Measurements from ENCODE around the gene SPNS3. TPM values are rescaled to one million over a fixed set of nuclear protein-coding genes. Genes with fewer than 3 reads are reported as not detected.

Gene SPNS3
- total RNA-seq, 1 donor from 2014 or later, result 0.50 TPM

DNA sequence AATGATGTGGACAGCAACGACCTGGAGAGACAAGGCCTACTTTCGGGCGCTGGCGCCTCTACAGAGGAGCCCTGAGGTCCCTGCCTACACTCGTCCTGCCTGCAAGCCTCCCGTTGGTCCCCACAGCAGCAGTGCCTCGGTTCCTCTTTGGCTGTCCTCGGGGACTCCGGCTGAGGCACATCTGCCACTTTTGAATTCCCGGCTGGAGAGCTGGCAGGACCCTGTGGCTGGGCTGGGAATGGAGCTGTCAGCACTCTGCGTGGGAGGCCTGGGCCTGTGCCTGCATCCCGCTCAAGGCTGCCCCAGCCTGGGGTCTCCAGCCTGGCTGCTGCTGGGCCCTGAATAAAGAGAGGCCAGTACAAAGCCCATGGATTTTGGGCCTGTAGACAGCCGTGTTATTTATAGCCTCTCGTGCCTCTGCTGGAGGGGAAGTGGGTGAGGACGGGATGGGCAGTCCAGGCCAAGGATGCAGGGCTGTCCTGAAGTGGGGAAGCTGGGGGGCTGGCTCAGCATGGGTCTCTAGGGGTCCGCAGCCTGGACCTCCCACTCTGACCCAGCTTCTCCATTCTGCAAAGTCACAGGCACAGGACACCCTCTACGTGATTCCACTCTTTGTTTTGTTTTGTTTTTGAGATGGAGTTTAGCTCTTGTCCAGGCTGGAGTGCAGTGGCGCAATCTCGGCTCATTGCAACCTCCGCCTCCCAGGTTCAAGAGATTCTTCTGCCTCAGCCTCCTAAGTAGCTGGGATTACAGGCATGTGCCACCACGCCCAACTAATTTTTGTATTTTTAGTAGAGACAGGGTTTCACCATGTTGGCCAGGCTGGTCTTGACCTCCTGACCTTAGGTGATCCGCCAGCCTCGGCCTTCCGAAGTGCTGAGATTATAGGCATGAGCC lies 54.3 kb downstream of the SPNS3 start:
- DNase-seq (ENCODE audit: low read depth), result no peak

DNA sequence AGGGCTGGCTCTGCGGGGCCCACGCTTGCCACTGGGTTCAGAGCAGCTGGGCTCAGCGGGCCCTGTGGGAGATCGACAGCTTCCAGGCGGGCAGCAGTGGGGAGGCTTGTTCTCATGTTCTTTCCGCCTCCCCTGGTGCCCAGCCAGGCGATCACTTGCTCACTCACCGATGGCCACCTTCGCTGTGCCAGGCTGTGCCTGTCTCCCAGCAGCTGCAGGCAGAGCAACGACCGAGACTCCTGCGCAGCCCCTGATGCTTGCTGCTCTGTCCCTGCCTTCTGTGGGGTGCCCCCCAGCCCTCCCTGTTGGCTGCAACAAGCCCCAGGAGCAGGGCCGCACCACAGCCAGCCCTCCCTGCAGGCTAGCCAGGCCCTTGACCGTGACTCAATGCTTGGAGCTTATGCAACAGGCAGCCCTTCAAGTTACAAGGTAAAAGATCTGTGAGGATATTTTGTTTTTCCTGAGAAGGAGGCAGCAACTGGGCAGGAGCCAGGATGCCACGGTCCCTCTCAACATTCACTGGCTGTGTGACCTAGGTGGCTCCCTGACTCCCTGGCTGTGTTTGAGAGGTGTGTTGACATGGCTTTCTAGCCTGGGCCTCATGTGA lies 55.4 kb downstream of the SPNS3 start:
- DNase-seq (ENCODE audit: low read depth), result peak; percentile 63

DNA sequence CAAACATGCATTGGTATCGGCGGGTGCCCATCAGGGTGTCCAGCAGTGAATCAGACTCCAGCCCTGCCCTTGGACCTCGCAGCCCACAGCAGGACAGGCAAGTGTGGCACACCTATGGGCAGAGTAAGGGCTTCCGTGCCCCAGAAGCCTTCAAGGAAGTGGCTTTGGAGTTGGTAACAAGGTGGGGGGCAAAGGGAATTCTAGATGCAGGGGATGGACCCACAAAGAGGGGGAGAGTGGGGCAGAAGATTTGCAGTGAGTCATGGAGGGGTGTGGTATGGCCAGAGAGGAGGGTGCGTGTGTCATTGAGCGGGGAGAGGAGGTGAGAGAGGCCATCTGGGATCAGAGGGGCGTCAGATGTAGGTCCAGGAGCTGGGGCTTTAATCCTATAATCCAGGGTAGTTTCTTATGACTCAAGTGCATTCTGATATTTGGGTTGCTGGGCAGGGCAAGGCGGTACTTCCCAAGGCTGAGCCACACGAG lies 56.4 kb downstream of the SPNS3 start:
- no peak for DNase-seq (ENCODE audit: low read depth)

DNA sequence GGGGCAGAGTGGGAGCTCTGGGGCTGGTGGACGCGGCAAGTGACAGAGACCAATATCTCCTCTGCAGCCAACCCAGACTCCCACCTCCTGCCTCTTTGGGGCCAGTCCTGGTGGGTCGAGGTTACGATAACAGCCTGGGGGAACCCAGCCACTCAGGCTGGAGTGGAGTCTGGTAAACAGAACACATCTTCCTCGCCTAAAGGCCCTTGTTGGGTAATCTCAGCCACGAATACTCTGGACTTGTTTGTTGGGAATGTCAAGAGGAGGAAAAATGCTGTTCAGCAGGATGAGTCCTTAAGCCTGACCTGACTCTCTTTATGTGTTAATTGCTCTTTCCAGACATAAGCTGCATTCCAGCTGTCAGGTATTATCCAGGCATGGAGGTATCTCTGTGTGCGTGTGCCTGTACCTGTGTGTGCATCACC lies 56.9 kb downstream of the SPNS3 start:
- DNase-seq (ENCODE audit: low read depth), result no peak

DNA sequence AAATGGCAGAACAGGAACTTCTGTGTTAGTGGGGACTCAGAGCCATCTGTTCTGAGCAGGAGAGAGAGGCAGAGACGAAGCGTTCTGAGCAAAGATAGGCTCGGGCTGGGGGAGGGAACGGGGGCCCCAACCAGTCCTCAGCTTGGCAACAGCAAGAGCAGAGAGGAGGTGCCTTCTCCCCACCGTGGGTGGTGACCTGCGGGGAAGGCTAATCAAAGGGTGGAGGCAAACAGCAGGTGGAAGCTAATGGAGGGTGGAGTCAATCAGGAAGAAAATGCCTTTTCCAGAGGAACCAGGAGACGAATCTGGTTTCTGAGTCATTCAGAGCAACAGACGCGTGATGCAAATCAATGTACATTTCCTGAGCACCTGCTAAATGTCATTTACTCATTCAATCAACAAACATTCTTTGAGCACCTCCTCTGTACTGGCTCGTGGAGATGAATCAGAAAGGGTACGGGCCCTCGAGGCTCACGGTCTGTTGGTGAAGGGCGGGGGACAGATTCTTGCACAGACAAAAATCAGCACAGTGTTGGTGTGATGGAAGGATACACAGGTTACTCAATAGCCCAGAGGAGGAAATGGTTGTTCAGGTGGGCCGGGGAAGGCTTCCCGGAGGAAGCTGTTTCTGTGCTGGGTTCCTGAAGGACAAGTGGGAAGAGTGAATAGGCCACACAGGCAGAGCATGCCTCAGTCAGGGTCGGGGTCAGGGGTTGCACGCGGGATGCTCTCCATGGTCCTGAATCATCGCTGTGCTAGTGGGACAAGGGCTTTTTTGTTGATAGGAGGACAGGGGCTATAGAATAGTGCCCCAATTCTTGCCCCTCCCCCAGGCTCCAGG lies 59.2 kb downstream of the SPNS3 start:
- DNase-seq (ENCODE audit: low read depth), result peak; percentile 90

DNA sequence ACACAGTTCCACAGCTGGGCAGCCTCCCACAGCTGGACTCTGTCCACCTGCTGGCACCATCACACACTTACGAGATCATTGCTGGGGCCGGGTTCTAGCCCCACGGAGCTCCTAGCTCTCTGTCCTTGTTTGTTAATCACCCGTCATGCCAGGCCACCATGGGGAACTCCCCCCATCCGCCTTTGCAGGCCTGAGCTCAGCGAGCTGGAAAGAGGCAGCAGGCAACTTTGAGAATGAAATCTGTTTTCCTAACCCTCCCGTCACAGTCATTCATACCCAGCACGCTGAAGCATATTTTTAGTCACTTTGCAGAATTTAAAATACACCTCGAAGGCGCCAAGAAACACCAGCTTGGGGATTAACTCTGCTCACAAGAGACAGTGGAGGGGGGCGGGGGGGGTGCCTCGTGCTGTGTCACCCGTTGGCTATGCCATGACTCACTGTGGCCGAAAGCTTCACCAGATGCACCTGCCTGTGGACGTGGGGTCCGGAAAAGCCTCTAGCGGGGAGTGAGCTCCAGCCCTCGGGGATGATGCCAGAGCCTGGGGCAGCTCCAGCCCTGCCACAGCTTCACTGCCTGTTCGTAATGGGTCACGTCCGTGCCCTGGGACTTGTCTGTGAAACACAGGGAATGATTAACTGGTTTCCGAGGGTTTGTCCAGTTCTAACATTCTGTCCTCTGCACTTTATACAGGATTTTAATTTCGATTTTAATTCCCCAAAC lies 63.5 kb downstream of the SPNS3 start:
- peak; percentile 89 for DNase-seq (ENCODE audit: low read depth)

DNA sequence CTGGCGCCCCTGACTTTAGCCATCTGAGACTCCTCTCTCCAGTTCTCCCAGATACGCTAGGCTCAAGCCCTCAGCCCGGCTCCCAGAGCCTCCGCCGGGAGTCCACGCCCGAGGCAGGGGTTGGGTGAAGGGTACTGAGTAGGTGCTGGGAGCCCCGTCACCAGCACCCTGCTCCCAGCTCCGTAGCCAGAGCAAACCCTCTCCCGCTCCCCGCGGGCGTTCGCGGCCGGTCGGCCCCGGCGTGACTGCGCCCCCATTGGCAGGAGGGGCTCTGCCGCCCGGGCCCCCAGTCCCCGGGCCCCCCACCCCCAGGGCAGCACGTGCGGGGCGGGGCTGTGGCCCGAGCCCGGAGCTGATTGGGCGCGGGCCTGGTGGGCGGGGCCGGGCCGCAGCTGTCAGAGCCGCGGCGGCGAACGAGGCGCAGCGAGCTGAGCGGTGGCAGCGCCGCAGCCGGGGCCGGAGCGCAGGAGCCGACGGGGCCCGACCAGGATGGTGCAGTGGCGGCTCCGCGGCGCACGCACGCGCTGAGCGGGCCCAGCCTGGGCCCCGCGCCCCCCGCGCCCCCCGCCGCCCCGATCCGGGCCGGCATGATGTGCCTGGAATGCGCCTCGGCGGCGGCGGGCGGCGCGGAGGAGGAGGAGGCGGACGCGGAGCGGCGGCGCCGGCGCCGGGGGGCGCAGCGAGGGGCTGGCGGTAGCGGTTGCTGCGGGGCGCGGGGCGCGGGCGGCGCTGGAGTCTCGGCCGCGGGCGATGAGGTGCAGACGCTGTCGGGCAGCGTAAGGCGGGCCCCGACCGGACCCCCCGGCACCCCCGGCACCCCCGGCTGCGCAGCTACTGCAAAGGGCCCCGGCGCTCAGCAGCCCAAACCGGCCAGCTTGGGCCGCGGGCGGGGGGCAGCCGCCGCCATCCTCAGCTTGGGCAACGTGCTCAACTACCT lies 65.0 kb downstream of the SPNS3 start, which contains the start of gene SPNS2:
Gene SPNS2 (plus strand): TSS at position 421 of the 937 bp plus-strand sequence. CDS start 167 bp downstream, at position 588.
- peak; percentile 44 for DNase-seq (ENCODE audit: low read depth)

DNA sequence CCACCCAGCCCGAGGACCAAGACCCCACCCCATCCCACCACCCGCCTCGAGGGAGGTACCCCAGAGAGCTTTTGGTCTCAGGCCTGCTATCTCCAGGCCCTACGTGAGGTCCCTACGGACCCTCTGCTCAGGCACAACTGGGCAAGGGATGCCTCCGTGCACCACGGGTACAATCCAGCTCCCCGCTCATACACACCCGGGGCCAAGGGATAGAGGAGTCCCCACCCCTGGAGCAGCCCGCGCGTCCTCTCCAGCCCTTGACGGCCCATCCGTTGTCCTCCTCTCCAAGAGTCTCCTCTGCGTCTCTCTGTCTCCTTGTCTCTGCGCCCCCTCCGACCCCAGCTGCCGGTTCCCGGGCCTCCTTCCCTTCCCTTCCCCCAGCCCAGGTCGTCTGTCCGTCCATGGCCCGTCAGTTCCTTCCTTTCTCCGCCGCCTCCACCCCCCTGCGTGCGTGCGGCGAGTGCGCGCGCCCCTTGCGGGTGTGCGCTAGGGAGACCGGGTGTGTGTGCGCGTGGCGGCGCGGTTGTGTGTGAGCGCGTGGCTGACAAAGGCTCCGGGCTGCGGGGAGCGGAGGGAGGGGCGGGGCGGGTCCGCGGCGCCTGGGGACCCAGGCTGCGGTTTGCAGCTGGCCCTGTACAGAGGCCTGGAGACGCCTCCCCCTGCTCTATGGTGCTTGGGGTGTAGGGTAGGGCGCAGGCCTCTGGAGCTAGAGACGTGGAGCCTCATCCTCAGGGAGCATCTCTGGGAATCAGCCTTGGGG lies 65.9 kb downstream of the SPNS3 start:
- no peak for DNase-seq (ENCODE audit: low read depth)

DNA sequence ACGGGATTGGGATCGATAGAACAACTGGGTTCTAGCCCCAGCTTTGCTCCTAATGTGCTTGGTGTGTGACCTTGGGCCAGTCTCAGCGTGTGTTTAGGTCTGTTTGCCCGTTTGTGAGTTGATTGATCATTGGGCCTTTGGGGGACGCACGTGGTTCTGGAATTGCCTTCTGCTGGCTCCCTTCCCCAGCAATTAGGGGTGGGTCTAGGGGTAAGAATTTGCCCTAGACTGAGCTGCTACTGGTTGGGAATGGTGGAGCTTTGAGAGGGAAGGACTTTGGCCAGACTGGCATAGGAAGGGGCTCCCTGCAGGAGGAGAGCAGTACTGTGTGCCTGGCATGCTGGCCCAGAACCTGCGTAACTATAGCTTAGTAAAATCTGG lies 66.4 kb downstream of the SPNS3 start:
- peak; percentile 26 for DNase-seq (ENCODE audit: low read depth)

DNA sequence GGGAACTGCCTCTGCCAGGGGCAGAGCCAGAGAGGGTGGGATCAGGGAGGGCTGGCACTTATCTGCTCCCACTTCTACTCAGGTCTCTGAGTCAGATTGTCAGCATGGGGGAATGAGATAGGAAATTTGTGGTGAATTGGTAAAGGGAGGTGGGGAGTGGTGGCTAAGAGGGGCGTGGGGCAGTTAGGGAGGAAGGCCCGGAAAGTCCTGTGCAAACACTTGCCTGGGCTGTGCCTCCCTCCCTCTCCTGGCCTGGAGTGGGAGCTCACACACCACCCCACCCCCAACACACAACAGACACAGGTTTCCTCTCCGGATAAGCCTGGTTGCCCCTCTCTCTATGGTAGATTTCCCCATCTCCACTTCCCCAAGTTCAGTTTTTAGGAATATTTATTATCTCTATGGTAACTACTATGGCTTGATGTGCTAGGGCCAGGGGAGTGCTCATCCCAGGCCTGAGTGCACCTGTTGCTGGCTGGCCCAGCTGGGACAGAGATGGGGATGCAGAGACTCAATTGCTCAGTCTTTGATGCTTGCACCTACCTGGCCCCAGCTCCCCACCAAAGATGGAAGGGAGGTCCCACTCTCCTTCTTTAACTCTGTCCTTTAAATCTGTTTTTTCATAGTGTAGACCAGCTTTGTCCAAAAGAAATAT lies 67.7 kb downstream of the SPNS3 start:
- DNase-seq (ENCODE audit: low read depth), result no peak

DNA sequence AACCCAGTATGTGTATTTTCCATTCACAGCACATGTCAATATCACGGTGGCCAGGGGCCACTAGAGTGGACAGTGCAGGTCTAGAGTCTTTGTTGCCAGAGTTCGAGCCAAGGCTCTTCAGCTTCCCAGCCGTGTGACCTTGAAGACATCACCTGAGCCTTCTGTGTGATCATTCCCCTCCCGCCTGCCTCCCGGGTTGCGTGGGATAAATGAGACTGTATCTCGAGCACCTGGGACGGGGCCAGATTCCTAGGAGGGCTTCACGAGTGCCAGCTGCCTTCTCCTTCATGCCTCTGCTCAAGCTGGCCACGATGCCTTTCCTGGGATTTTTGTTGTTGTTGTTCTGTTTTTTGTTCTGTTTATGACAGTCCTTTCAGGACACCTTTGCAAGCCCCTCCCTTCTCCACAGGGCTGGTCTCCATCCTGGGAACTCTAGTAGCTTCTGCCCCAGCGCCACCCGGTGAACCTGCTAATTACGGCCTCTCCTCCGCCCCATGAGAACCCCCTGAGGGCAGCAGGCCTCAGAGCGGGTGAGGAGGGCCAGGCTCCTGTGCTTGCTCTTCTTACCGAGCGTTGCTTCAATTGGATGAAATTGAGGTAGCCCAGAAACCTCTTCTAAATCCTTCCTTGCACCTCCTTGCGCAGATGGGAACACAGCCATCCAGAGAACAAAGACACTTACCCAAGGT lies 68.9 kb downstream of the SPNS3 start:
- DNase-seq (ENCODE audit: low read depth), result no peak

DNA sequence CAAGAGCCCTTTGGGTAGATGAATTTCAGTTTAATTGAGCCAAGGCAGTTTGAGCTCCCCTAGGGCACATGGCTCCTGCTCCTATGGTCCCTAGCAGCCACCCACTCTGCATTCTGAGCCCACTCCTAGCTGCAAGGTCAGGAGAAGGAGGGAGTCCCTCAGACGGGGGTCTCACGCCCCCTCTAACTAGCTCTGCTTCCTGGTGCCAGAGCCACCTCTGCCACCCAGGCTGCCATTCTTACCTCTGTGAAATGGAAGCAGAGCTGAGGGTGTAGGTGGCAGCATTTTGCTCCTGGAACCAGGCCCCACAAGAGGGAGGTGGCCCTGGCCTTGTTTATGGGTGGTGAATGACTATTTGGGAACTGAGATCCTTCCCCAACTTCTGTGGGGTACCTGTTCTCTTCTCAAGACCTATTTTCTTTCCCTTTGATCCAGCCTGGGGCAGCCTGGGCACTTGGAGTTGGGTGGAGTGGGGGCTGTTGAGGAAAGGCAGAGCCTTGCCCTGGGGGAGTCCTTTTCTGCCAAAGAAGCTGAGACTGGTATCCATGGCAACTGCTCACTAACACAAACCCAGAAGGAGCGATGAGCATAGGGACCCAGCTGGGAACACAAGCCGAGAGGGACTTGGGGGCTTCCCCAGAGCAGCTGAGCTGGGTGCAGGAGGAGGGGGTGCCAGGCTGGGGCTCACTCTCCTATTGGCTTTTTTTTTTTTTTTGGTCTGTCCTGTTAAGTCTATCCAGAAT lies 69.7 kb downstream of the SPNS3 start:
- DNase-seq (ENCODE audit: low read depth), result no peak

DNA sequence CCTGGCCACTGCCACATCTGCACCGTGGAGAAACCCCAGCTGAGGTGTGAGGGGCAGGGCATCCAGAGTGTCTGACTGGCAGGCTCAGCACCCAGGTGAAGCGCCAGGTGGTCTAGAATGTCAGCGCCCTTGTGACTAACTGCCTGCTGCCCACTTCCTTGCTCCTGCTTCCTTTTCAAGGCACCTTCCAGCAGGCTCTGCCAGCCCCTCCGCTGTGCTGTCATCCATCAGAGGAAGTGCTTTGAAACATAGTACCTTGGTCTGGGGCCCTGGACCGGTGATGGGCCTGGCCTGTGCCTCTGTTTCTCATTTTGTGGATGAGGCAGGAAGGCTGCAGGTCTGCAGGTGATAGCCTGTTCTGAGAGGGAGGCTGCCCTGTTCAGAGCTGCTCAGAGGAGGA lies 70.4 kb downstream of the SPNS3 start:
- no peak for DNase-seq (ENCODE audit: low read depth)

DNA sequence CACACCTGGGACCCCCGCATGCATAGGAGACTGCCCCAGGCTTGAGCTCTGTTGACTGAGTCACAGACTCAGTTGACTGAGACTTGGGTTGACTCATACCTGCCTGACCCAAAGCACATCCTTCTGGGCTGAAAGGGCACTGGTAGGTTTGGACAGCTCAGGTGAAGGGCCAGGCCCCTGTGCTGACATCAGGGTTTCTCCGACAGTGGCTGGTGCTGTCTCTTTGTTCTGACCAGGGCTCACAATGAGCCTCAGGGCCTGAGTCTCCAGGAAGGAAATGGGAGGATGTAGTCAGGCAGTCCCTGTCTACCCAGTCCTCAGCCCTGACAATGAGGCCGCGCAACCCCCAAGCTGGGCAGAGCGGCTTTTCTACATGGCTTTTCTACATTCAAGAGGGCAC lies 71.4 kb downstream of the SPNS3 start:
- DNase-seq (ENCODE audit: low read depth), result peak; percentile 37

DNA sequence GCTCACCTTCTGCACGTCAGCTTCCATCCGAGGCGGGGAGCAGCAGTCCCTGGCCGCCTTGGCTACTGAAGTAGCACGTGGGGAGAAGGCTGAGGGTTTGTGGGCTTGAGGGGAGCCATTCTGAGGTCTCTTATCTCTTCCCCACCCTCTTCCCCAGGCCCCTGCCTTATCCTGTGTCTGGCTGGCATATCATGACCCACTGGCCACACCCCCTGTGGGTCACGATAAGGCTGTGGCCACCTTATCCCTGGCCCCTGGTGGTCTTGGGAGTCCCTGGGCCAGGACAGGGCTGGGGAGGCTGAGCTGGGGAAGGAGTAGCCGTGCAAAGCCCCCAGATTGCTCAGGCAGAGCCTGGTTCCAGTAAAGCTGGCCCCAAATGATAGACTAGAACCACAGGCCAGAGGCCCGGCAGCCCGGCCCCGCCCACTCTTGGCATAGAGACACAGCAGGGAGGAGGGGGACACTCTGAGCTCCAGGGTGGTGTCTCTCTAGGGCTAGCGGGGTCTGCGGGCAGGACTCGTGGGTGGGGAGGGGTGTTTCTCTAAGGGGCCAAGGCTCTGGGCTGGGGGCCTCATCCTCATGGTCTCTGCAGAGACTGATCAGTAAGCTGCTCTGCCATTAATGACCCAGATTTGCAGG lies 72.6 kb downstream of the SPNS3 start:
- no peak for DNase-seq (ENCODE audit: low read depth)

DNA sequence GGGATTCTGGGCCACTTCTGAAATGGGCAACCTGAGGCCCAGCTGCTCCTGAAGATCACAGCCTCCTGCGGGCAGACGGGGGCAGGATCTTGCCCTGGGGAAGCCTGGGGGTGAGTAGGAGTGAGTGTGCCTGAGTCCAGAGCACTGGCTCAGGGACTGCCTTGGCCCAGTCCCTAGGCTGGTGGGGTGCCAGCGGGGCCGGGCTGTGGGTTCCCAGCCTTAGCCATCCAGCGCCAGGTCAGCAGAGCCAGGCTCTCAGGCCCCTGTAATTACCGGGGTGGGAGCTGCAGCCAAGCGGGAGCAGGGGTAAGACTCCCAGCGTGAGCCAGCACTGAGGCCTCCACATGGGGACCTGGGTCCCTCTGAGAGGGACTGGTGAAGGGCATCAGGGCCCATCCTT lies 73.2 kb downstream of the SPNS3 start:
- no peak for DNase-seq (ENCODE audit: low read depth)

Measured in renal cortical epithelial cell (primary cell).